Measurements from ENCODE around the gene ISLR.

ISLR gene

DNA sequence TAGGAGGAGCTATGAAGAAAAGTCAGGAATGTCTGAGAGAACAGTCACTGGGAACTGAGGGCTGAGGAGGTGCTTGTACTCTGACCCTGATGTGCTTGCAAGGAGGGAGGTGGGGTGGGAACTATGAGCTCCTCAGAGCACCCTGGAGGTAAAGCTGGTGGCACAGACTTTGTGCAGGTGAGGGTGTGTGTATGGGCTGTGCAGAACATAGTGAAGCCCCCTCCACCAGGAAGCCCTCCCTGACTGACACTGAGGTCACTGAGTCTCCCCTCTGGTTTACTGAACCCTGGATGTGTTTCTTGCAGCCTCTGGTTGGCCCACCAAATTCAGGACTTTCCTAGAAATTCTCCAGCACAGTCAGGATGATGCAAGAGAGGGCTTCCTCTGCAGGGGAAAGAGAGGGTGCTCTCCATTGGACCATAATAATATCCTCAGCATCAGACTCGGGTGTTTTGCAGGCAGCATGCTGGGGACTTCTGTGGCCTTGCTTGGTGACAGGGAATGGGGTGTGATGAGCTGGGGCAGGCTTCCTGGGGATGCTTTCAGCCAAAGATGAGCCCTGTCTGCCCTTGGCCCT is 1.5 kb upstream of the ISLR start:
- DNase-seq (ENCODE audit: low read depth in 3 of 3), result no peak

DNA sequence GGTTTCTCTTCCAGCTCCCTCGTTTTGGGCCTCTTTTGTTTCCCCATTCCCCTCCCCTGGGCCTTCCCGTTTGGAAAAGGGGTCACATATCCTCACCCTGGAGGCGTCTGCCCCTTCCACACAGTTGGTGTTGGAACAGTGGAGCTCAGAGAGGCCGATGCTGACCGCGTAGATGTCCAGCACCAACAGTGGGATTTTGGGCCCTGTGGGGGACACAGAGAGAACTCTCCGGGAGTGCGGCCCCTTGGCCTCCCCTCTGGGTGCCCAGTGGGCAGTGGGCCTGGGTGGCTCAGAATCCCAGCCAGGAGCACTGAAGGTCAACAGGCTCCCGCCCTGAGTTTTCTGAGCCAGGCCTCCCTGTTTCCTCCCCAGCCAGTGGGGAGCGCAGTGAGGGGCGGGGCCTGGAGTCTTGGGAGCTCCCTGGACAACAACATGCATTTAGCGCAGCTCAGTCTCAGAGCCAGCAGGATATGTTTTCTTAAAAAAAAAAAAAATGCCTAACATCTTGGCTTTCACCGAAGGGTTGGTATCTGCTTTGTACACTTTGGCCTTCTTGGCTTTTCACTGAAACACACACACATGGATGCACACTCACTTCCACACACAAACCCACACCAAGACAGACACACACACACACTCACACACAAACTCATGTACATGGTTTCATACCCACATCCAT is 670 bp upstream of the ISLR start:
- DNase-seq (ENCODE audit: low read depth in 3 of 3), result no peak

DNA sequence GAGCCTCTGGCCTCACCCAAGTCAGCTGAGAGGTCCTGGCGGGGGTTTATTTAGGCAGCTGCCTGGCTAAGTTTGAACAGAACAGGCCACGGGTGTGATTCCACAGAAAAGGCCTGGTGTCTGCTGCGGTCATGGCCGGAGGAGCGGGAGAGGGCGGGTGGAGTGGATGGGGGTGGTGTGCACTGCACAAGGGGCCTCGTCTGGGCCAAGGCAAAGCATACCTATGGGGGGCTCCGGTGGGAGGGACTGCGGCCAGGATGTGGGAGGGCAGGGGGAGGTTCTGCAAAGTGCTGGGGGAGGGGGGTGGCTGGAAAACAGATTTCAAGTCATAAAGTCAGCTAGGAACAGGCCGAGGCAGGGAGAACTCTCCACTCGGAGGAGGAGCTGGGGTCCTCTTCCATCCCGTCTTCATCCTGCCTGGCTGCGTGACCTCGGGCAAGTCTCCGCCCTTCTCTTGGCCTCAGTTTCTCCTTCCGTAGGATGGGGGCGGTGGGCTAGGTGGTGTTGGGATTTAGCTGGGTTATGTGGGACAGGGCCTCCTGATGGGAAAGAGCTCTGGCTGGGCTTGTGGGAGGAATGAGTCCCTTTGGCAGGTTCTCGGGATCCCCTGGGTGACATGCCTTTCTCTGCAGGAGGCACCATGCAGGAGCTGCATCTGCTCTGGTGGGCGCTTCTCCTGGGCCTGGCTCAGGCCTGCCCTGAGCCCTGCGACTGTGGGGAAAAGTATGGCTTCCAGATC is 878 bp downstream of the ISLR start:
- DNase-seq (ENCODE audit: low read depth in 3 of 3), result no peak

DNA sequence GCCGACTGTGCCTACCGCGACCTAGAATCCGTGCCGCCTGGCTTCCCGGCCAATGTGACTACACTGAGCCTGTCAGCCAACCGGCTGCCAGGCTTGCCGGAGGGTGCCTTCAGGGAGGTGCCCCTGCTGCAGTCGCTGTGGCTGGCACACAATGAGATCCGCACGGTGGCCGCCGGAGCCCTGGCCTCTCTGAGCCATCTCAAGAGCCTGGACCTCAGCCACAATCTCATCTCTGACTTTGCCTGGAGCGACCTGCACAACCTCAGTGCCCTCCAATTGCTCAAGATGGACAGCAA is 1.4 kb downstream of the ISLR start:
- no peak for DNase-seq (ENCODE audit: low read depth in 3 of 3)

DNA sequence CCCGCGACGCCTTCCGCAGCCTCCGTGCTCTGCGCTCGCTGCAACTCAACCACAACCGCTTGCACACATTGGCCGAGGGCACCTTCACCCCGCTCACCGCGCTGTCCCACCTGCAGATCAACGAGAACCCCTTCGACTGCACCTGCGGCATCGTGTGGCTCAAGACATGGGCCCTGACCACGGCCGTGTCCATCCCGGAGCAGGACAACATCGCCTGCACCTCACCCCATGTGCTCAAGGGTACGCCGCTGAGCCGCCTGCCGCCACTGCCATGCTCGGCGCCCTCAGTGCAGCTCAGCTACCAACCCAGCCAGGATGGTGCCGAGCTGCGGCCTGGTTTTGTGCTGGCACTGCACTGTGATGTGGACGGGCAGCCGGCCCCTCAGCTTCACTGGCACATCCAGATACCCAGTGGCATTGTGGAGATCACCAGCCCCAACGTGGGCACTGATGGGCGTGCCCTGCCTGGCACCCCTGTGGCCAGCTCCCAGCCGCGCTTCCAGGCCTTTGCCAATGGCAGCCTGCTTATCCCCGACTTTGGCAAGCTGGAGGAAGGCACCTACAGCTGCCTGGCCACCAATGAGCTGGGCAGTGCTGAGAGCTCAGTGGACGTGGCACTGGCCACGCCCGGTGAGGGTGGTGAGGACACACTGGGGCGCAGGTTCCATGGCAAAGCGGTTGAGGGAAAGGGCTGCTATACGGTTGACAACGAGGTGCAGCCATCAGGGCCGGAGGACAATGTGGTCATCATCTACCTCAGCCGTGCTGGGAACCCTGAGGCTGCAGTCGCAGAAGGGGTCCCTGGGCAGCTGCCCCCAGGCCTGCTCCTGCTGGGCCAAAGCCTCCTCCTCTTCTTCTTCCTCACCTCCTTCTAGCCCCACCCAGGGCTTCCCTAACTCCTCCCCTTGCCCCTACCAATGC is 2.0 kb downstream of the ISLR start:
- no peak for DNase-seq (ENCODE audit: low read depth in 3 of 3)

DNA sequence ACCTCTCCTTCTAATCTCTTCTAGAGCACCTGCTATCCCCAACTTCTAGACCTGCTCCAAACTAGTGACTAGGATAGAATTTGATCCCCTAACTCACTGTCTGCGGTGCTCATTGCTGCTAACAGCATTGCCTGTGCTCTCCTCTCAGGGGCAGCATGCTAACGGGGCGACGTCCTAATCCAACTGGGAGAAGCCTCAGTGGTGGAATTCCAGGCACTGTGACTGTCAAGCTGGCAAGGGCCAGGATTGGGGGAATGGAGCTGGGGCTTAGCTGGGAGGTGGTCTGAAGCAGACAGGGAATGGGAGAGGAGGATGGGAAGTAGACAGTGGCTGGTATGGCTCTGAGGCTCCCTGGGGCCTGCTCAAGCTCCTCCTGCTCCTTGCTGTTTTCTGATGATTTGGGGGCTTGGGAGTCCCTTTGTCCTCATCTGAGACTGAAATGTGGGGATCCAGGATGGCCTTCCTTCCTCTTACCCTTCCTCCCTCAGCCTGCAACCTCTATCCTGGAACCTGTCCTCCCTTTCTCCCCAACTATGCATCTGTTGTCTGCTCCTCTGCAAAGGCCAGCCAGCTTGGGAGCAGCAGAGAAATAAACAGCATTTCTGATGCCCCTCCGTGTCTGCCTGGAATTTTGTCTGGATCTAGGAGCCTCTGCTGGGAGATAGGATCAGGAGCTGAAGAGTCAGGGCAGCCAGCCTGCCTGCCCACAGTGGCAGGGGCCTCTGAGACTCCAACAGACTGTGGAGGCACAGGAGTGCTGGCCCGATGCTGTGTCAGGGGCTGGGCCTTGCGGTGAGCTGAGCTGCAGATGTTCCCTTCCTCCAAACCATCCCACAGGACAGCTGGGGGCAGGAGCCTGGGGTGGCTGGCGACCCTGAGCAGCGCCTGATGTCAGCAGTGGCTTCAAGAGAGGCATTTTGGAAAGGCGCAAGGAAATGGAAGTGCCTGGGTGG is 3.0 kb downstream of the ISLR start:
- DNase-seq (ENCODE audit: low read depth in 3 of 3), result no peak

DNA sequence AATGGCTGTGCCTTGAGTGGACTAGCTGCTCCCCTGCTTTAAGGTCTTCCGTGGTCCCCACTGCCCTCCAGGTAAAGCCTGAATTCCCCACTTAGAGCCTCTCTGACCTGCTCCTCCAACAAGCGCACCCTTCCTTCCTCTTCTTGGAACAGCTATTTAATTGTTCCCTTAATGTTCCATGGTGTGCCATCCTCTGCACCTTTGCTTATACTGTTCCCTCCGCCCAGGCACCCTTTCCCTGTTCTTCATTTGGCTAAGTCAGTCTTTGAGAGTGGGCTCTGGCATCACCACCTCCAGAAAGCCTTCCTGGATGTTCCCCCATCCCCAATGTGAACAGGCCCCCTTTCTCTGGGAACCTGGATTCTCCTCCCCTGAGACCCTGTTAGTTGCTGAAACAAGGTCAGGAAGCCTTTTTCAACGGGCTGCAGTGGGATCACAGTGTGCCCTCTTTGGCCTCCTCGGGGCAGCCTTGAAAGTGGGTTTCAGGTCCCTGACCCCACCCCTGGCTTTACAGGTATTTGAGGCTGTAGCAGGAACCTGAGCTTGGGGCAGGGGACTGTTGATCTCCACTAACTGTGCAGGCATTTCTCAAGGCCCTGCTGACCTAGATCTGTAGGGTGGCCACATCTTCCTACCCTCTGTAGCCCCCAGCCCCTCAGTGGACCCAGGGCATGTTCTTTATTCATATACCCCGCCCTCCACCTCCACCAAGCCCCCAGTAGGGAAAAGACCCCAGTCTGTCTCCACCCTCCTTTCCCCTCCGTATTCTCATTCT is 5.0 kb downstream of the ISLR start:
- no peak for DNase-seq (ENCODE audit: low read depth in 3 of 3)

DNA sequence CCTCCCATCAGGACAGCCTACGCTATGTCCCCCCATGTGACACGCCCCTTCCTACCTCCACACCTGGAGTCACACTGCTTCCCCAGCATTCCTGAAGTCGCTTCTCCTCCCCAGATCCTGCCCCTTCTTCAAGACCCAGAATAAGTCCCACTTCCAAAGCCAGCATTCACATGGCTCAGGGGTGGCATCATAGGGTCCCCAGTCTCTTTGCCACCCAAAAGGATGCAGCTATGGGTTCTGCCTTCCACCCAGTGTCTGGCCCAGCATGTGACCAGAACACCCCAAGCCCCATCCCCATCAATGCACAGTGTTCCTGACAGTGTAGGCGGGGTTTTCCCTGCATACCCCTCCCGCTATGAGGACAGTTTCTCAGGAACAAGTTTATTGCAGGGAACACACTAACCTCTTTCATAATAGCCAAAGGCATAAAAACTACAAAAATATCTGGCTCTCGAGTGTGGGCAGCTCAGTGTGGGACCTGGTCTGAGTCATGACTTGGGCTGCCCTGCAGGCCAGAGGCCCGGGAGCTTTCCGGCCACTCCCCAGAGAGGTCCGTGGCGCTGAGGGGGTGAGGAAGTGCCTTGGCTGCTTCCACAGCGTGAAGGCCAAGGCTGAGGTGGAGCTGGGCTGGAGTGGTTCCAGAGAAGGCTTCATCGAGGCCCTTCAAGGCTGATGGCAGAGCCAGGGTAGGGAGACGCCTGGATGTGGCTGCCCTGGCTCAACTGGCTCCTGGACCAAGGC is 5.8 kb downstream of the ISLR start:
- DNase-seq (ENCODE audit: low read depth in 3 of 3), result no peak

DNA sequence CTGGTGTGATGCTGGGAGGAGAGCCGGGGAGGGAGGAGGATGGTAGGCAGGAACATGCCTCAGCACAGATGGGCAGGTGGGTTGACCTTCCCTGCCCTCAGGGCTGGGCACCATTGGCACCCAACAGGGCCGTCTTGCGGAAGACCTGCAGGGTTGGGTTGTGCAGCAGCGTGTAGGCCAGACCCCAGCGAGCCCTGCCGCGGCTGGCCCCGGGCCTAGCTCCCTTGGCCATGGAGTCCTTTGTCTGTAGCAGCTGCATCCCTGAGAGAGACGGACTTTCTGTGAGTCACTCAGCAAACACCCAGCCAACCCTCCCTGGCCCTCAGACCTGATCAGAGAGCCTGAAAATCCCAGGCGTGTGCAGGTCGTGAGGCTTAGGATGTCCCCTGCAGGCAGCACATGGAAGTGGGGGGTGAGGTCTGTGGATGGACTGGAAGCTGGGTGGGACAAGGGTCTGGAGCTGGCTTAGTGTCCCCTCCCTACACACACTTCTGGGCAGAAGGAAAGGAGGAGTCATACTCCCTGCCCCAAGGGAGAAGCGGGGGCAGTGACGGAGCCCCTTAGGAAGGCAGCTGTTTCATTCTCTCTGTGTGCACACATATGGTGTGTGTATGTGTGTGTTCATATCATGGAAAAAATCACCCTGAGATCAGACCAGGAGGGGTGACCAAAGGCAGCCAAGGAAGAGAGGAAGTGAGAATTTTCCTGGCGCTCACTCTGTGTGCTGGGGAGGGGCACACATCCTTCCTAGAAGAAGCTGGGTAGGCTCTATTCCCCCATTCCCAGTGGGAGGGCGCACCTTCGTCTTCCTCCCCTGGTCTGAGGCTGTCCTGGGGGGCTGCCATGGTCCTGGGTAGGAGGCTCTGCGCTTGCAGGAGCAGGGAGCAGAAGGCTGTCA is 6.7 kb downstream of the ISLR start:
- no peak for DNase-seq (ENCODE audit: low read depth in 3 of 3)

DNA sequence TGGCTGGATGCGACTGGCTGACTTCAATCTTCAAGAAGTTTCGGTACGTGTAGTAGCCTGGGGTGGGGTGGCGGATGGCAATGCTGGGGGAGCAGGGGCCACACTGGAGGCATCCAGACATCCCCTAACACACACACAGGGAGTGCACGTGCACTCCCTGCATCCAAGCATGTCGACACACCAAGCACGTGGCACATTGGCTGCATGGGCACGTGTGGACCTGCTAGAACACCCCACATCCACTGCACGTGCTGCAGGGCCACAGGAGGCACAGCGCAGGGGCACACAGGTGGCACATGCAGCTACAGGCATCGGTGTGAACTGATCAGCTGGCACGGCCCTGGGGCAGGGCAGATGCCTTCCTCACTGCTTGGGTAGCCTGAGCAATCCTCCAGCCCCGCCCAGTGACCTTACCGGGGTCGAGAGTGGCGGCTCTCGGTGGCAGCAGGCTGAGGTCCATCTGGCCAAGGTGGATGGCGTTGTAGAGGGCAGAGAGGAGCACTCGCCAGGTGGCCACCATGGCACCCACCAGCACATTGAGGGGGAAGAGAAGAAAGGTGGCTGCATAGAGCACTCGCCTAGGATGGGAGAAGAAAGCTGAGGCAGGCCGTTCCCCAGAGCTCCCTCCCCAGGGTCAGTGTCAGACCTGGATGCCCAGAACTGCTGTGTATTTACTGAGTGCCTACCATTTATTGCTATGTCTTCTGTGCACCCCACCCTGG is 7.5 kb downstream of the ISLR start:
- DNase-seq (ENCODE audit: low read depth in 3 of 3), result no peak

DNA sequence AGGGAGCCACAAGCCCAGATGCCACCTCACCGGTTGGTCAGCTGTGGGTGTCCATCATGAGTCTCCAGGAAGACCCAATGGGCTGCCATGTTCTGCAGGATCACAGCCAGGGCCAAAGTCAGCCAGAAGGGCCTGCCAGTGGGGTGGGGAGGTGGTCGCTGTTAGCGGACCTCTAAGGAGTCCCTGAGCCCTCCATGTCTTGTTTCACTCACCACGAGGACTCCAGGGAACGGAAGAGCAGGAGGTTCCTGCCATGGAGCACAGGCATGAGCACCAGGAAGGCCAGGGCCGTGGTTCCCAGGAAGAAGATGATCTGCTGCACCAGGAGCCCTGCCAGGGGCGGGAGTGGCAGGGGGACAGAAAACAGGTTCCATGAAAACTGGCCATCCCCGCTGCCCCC is 8.6 kb downstream of the ISLR start:
- DNase-seq (ENCODE audit: low read depth in 3 of 3), result no peak

DNA sequence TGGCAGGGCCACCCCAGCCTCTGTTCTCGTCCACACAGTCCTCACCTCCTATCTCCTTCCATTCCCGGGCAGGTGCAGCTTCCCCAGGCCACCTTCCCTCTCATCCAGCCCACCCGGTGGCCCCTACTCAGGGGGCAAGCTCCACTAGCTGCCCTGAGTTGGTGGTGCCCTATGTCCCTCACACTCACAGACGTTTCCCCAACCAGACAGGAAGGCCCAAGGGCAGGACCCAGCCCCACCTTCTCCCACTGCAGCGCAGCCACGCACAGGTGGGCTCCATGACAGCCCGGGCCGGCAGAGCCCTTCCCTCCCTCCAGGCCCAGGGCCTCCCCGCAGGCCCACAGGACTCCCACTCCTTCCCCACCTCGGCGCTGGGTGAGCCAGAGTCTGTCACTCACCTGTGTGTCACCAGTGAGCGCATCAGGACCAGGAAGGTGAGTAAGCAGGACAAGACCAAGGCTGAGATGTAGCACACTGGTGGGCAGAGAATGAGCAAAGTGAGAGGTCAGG is 11.1 kb downstream of the ISLR start:
- no peak for DNase-seq (ENCODE audit: low read depth in 3 of 3)

DNA sequence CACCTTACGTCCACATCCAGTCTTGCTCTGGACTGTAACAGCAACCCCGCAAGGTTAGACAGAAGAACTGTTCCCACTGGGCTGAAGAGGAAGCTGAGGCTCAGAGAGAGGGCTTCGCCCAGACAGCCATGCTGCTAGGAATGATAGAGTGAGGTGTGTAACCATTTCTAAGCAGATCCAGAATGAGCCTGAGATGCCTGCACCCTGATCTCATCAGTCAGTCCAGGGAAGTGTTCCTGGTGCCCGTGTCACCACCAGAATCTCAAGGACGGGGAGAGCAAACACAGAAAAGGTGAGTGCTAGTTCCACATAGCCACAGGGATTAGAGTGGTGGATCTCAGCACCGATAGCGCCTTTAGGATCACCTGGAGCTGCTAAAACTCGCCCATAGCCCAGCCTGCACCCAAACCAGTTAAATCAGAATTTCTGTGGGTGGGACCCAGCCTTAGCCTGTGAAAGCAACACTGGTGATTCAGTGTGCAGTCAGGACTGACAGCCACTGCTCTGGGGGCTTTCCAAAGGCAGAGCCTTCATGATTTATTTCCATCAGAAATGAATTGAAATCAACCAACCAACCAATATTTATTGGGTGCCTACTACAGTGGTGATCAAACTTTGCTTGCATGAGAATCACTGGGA is 12.3 kb downstream of the ISLR start:
- DNase-seq (ENCODE audit: low read depth in 3 of 3), result no peak

DNA sequence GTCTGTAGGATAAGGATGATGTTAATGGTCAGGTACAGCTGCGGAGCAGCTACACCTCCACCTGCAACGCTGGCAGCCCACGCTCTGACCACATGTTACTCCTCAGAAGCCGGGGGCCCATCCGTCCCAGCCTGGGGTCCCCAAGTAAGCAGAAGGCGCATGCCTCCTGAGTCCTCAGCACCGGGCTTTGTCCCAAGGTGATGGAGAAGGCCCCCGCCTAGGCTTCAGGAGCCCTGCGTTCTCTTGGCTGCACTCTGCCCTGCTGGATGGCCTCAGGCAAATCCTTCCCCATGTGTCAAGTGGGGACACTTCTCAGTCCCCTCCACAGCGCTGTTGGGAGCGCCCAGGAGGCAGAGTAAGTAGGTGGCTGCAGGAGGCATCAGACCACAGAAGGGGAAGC is 14.7 kb downstream of the ISLR start:
- DNase-seq (ENCODE audit: low read depth in 3 of 3), result no peak

DNA sequence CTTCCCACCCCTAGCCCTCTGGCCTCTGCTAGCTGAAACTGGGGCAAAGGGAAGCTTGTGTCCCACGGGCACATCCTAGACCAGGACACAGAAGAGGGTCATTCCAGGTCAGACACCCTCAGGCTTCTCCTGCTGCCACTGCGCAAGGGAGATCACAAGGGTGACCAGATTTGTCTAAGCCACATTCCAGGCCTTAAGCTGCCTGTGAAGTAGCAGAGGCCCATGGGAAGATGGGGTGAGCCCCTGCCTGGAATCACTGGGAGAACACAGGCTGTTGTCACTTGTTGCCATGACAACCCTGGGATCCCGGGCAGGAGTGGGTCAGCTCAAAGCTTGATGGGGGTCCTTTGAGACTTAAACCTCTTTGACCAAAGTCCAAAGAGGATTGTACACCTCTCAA is 18.3 kb downstream of the ISLR start:
- DNase-seq (ENCODE audit: low read depth in 3 of 3), result no peak

DNA sequence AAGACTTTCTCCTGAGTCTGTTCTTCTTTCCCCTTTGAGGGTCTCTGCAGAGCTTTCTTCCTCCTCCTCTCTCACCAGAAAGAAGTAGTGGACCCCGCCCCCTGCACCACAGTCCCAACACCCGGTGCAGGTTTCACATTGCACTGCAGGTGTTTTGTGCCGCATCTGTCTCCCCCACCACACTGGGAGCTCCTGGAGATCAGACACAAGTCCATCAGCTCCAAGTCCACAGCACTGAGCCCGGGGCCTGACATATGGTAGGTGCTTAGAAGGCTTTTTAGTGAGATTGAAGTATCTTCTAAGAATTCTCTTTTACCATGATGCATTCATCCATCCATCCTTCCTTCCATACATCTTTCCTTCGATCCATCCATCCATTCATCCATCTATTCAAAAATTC is 19.2 kb downstream of the ISLR start:
- DNase-seq (ENCODE audit: low read depth in 3 of 3), result no peak

DNA sequence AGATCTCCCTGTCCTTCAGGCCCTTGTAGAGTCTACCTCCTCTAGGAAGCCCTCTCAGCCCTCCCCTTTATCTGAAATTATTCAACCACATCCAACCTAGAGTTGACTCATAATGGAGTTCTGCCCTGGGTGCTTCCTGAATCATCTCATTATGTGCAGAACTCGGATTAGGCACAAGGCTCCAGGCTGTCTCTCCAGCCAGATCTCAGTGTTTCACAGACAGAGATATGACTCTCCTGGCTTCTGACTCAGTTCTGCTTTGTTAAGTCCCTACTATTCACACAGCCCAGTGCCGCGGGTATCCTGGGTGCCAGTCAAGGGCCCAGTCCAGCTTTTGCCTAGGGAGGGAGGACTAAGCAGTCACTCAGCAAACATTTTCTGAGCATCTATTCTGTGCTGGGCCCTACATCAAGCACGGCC is 19.8 kb downstream of the ISLR start:
- DNase-seq (ENCODE audit: low read depth in 3 of 3), result no peak
